Adrenal gland (tissue), 12 donors: ENCODE data around the gene IGFL4. TPM values are rescaled to one million over a fixed set of nuclear protein-coding genes. Genes with fewer than 3 reads are reported as not detected.

Experiments
- DNase-seq, 7 donors: peaks; one replicate each; pipeline ENCODE4 v3.0.0-alpha.2; 2019 to 2020
- H3K27ac ChIP-seq, 5 donors: fragments of 200-600 bp; sonication (generic) in 4 of 5; 1 replicate in 3 of 5; 2 replicates in 2 of 5; pipeline versions ENCODE4 v1.5.1 to v1.8.0; 2016 to 2020; ENCODE audit warnings: mild to moderate bottlenecking in 1 of 5
- H3K27me3 ChIP-seq: fragments of 200-600 bp; 2 replicates; pipeline ENCODE4 v1.8.0; 2021
- H3K36me3 ChIP-seq, 2 donors: fragments of 200-600 bp; replicated peaks in 1 of 2; 1 replicate in 1 of 2; 2 replicates in 1 of 2; pipeline versions ENCODE4 v1.5.1 to v1.8.0; 2018 to 2022
- H3K4me1 ChIP-seq, 2 donors: fragments of 200-600 bp; replicated peaks in 1 of 2; 1 replicate in 1 of 2; 2 replicates in 1 of 2; pipeline versions ENCODE4 v1.5.1 to v1.8.0; 2018 to 2021
- H3K4me3 ChIP-seq, 4 donors: fragments of 200-600 bp; sonication (generic) in 3 of 4; one replicate each; pipeline ENCODE4 v1.5.1; 2016 to 2018
- H3K9me3 ChIP-seq, 3 donors: fragments of 200-600 bp; sonication (generic) in 1 of 3; replicated peaks in 1 of 3; 1 replicate in 2 of 3; 2 replicates in 1 of 3; pipeline versions ENCODE4 v1.5.1 to v1.8.0; 2016 to 2021
- CTCF ChIP-seq, 6 experiments: fragments of 450-650 bp in 4 of 6; fragments of 200-600 bp in 2 of 6; sonication (generic) in 1 of 6; IDR thresholded peaks; 1 replicate in 5 of 6; 2 replicates in 1 of 6; pipeline versions ENCODE4 v1.5.1 to v1.8.0; 2016 to 2021; ENCODE audit warnings: antibody characterized with exemption in 6 of 6, mild to moderate bottlenecking in 2 of 6, moderate library complexity in 1 of 6
- POLR2A ChIP-seq, 2 donors: fragments of 450-650 bp; IDR thresholded peaks; one replicate each; pipeline ENCODE4 v1.6.1; 2017; ENCODE audit warnings: antibody characterized with exemption in 2 of 2, mild to moderate bottlenecking in 2 of 2, moderate library complexity in 1 of 2
- WGBS, 4 donors: extraction: QIAGEN DNeasy Blood & Tissue Kit in 2 of 4; methylation state at CpG; one replicate each; pipeline versions ENCODE4 v1.1.5 to v1.1.7; 2013 to 2017; 5-methylcytosine and 5-hydroxymethylcytosine counted together
- intact Hi-C, 2 donors: fragments of 100-400 bp; cut with DNase I; formaldehyde crosslinking; loops; one replicate each; pipeline versions ENCODE4 v1.14.1 to v1.15.0; 2022 to 2023
- polyA plus RNA-seq, 3 donors: library from polyadenylated mRNA; stranded (reverse); fragments of 200-250 nt in 2 of 3; fragments of 350-450 nt in 1 of 3; fragmentation: Illumina TruSeq in 1 of 3; extraction: RNeasy Lipid Tissue Mini Kit (QIAGEN cat#74804) in 1 of 3; gene quantifications; one replicate each; pipeline ENCODE4 v1.2.3, GENCODE V29; 2013 to 2014
- total RNA-seq, 9 donors: library from RNA; depleted of rRNA in 4 of 9; stranded (reverse); fragments of >200 nt in 4 of 9; fragments of 120-200 nt in 1 of 9; fragmentation: NEBNext Ultra II Directional in 1 of 9; extraction: Animal tissue kit (Norgen Biotek cat#: 25700) in 1 of 9; gene quantifications; one replicate each; pipeline versions ENCODE4 v1.1.0 to v1.2.4, GENCODE V29; 2013 to 2023
- donor health status: healthy with polysubstance abuse.
- donor health status: Bipolar disorder and iron deficiency.
- donor health status: DM: yes; HTN: yes; CAD: no.
- donor health status: DM: no; HTN: no; CAD: no.
- donor health status: DM: no; HTN: no; CAD: no.
- donor health status: DM: yes; HTN: yes; CAD: no.

The IGFL4 gene
- total and polyA plus RNA-seq, 12 donors, result 0.11 to 1.7 (median 0.29) TPM; not detected in 6

- Histone ChIP-seq H3K4me3 (no peak overlapping the region), H3K27me3 (peaks cover 7% of the 10 kb centered on the region), H3K36me3 (no peaks in the 10 kb centered on the region), H3K9me3 (no peaks in the 10 kb centered on the region), H3K4me1 (peaks cover 9 to 15% of the 10 kb centered on the region in 2 donors), H3K27ac (peak overlapping the region in 1 of 5 donors; percentile 48)
- no peak for TF ChIP-seq POLR2A (IDR thresholded peaks at IDR 0.05)
- TF ChIP-seq CTCF (IDR thresholded peaks at IDR 0.05), result no peak
- 63 to 81% (median 72%) methylated on average over 12 of the region's 12 CpGs for WGBS, 4 donors
- intact Hi-C loops, result no loop called here
- peak; percentile 26 to 63 (median 45) for DNase-seq
Observed at GRCh38 chr19:46068345-46069258, 27.8 kb upstream of the IGFL4 start.

- TF ChIP-seq POLR2A (IDR thresholded peaks at IDR 0.05), result no peak
- no peak for TF ChIP-seq CTCF (IDR thresholded peaks at IDR 0.05)
- H3K4me3 ChIP-seq, result no peak overlapping the region
- no peak overlapping the region for H3K27ac ChIP-seq
- H3K27me3 ChIP-seq, result peaks cover 7% of the 10 kb centered on the region
- WGBS, 4 donors, result 92 to 100% (median 100%) methylated on average over 1 of the region's 1 CpG
- H3K36me3 ChIP-seq, result no peaks in the 10 kb centered on the region
- peaks cover 9 to 15% of the 10 kb centered on the region in 2 donors for H3K4me1 ChIP-seq
- H3K9me3 ChIP-seq, result no peaks in the 10 kb centered on the region
- DNase-seq, result no peak
- intact Hi-C loops, result no loop called here
Observed at GRCh38 chr19:46067691-46068090, 26.9 kb upstream of the IGFL4 start.

- intact Hi-C loops, result no loop called here
- TF ChIP-seq CTCF (IDR thresholded peaks at IDR 0.05), result no peak
- TF ChIP-seq POLR2A (IDR thresholded peaks at IDR 0.05), result no peak
- DNase-seq, result no peak
- H3K36me3 ChIP-seq, result no peaks in the 10 kb centered on the region
- peaks cover 9 to 15% of the 10 kb centered on the region in 2 donors for H3K4me1 ChIP-seq
- H3K27me3 ChIP-seq, result peaks cover 7% of the 10 kb centered on the region
- 73 to 92% (median 81%) methylated on average over 1 of the region's 1 CpG for WGBS, 4 donors
- H3K27ac ChIP-seq, result no peak overlapping the region
- H3K4me3 ChIP-seq, result no peak overlapping the region
- no peaks in the 10 kb centered on the region for H3K9me3 ChIP-seq
Observed at GRCh38 chr19:46066471-46066870, 25.7 kb upstream of the IGFL4 start.

- H3K27ac ChIP-seq, result no peak overlapping the region
- intact Hi-C loops, result no loop called here
- no peaks in the 10 kb centered on the region for H3K36me3 ChIP-seq
- peaks cover 9 to 15% of the 10 kb centered on the region in 2 donors for H3K4me1 ChIP-seq
- no peak overlapping the region for H3K4me3 ChIP-seq
- no peaks in the 10 kb centered on the region for H3K9me3 ChIP-seq
- H3K27me3 ChIP-seq, result peaks cover 4% of the 10 kb centered on the region
- TF ChIP-seq POLR2A (IDR thresholded peaks at IDR 0.05) (no peak), CTCF (IDR thresholded peaks at IDR 0.05) (no peak)
- WGBS, 4 donors, result 42 to 53% (median 46%) methylated on average over 7 of the region's 7 CpGs
- DNase-seq, result peak in 6 of 7 donors; percentile 33 to 54 (median 43)
Observed at GRCh38 chr19:46065486-46066071, 24.8 kb upstream of the IGFL4 start.
